IPS-18a (cell line): Measurements from ENCODE around the gene ALDH1L1.

Source experiments
- H3K27ac ChIP-seq: one replicate; pipeline ENCODE4 v1.5.1; 2013; ENCODE audit warnings: low read length
- H3K27me3 ChIP-seq: one replicate; pipeline ENCODE4 v1.6.1; 2013; ENCODE audit warnings: mild to moderate bottlenecking, low read length; ENCODE audit not compliant: control insufficient read depth, insufficient read depth
- H3K36me3 ChIP-seq: one replicate; pipeline ENCODE4 v1.6.1; 2013; ENCODE audit warnings: low read depth, low read length; ENCODE audit not compliant: control insufficient read depth
- H3K4me1 ChIP-seq: one replicate; pipeline ENCODE4 v1.6.1; 2013; ENCODE audit warnings: low read depth, low read length; ENCODE audit not compliant: control insufficient read depth
- H3K4me3 ChIP-seq: one replicate; pipeline ENCODE4 v1.5.1; 2013; ENCODE audit warnings: low read length
- H3K9ac ChIP-seq: one replicate; pipeline ENCODE4 v1.6.1; 2013; ENCODE audit warnings: mild to moderate bottlenecking, low read length, moderate library complexity
- H3K9me3 ChIP-seq: one replicate; pipeline ENCODE4 v1.6.1; 2013; ENCODE audit warnings: low read depth, low read length; ENCODE audit not compliant: control insufficient read depth

ALDH1L1 gene

GRCh38 chr3:126058666-126059065 lies 121.7 kb downstream of the ALDH1L1 start:
- Histone ChIP-seq H3K9ac (no peak overlapping the region), H3K9me3 (no peaks in the 10 kb centered on the region), H3K36me3 (no peaks in the 10 kb centered on the region), H3K27ac (no peak overlapping the region), H3K4me3 (no peak overlapping the region), H3K4me1 (no peaks in the 10 kb centered on the region), H3K27me3 (no peaks in the 10 kb centered on the region)

GRCh38 chr3:126057936-126058335 lies 122.5 kb downstream of the ALDH1L1 start:
- H3K9ac ChIP-seq = no peak overlapping the region
- no peak overlapping the region for H3K27ac ChIP-seq
- no peaks in the 10 kb centered on the region for H3K36me3 ChIP-seq
- H3K4me1 ChIP-seq = no peaks in the 10 kb centered on the region
- H3K27me3 ChIP-seq = no peaks in the 10 kb centered on the region
- no peaks in the 10 kb centered on the region for H3K9me3 ChIP-seq
- H3K4me3 ChIP-seq = no peak overlapping the region

GRCh38 chr3:126057501-126057819 lies 122.9 kb downstream of the ALDH1L1 start:
- H3K4me1 ChIP-seq = no peaks in the 10 kb centered on the region
- H3K36me3 ChIP-seq = no peaks in the 10 kb centered on the region
- no peak overlapping the region for H3K4me3 ChIP-seq
- no peak overlapping the region for H3K9ac ChIP-seq
- H3K9me3 ChIP-seq = no peaks in the 10 kb centered on the region
- no peak overlapping the region for H3K27ac ChIP-seq
- no peaks in the 10 kb centered on the region for H3K27me3 ChIP-seq

- no peaks in the 10 kb centered on the region for H3K9me3 ChIP-seq
- H3K36me3 ChIP-seq = no peaks in the 10 kb centered on the region
- no peak overlapping the region for H3K9ac ChIP-seq
Observed at GRCh38 chr3:126056681-126057500, 123.5 kb downstream of the ALDH1L1 start.

GRCh38 chr3:126056088-126056487 lies 124.3 kb downstream of the ALDH1L1 start:
- Histone ChIP-seq H3K27ac (no peak overlapping the region), H3K9ac (no peak overlapping the region), H3K4me1 (no peaks in the 10 kb centered on the region), H3K9me3 (no peaks in the 10 kb centered on the region), H3K27me3 (no peaks in the 10 kb centered on the region), H3K4me3 (no peak overlapping the region), H3K36me3 (no peaks in the 10 kb centered on the region)

More at GRCh38 chr3:126056681-126057500, 123.5 kb downstream of the ALDH1L1 start:
- Histone ChIP-seq H3K4me1 (no peaks in the 10 kb centered on the region), H3K27ac (no peak overlapping the region), H3K4me3 (no peak overlapping the region), H3K27me3 (no peaks in the 10 kb centered on the region)

- no peaks in the 10 kb centered on the region for H3K9me3 ChIP-seq
- H3K27me3 ChIP-seq = no peaks in the 10 kb centered on the region
- H3K27ac ChIP-seq = no peak overlapping the region
- H3K4me1 ChIP-seq = no peaks in the 10 kb centered on the region
- H3K4me3 ChIP-seq = no peak overlapping the region
- H3K36me3 ChIP-seq = no peaks in the 10 kb centered on the region
- H3K9ac ChIP-seq = no peak overlapping the region
Observed at GRCh38 chr3:126054870-126055269, 125.5 kb downstream of the ALDH1L1 start.

GRCh38 chr3:126053949-126054569 lies 126.3 kb downstream of the ALDH1L1 start:
- H3K4me3 ChIP-seq = no peak overlapping the region
- no peaks in the 10 kb centered on the region for H3K27me3 ChIP-seq
- no peak overlapping the region for H3K27ac ChIP-seq

More at GRCh38 chr3:126053949-126054569, 126.3 kb downstream of the ALDH1L1 start:
- Histone ChIP-seq H3K4me1 (no peaks in the 10 kb centered on the region), H3K9ac (no peak overlapping the region), H3K9me3 (no peaks in the 10 kb centered on the region), H3K36me3 (no peaks in the 10 kb centered on the region)
